A549 (cell line): ENCODE data around the gene SPIRE1. TPM values are rescaled to one million over a fixed set of nuclear protein-coding genes. Genes with fewer than 3 reads are reported as not detected.
"Not testable (repeated sequence)": the region's sequence is repeated elsewhere in the genome, so short reads cannot be mapped to it uniquely, and the experiment has no call there.

Experiments used
- ATAC-seq, 2 experiments: fragments of 200-7000 bp in 1 of 2; fragments of >200 bp in 1 of 2; cut with Nextera tagmentation in 1 of 2; cut with Tn5 transposase in 1 of 2; 3 replicates each; pipeline versions ENCODE4 v1.8.0 to v1.9.1; 2018 to 2020; ENCODE audit warnings: mild to moderate bottlenecking in 1 of 2, moderate library complexity in 1 of 2
- CTCF ChIA-PET: fragments of 300-600 bp; sonication (Branson Sonifier 250); formaldehyde crosslinking; extraction: SDS; loops from one replicate; lab custom pipeline; 2021; ENCODE audit warnings: antibody characterized with exemption, inconsistent platforms; lab: Yijun Ruan, JAX
- POLR2A ChIA-PET: fragments of 350-600 bp; formaldehyde crosslinking; extraction: SDS; loops from one replicate; lab custom pipeline; 2021; ENCODE audit warnings: antibody characterized with exemption, inconsistent platforms; lab: Yijun Ruan, JAX
- DNase-seq, 2 experiments: peaks; one replicate each; pipeline versions ENCODE4 v3.0.0 to v3.0.0-alpha.2; 2011 to 2016; ENCODE audit warnings: low read depth in 1 of 2, low spot score in 1 of 2
- FAIRE-seq: peaks from 2 replicates; lab custom pipeline; 2011; peaks lifted over from hg19 to GRCh38; lab: Jason Lieb, UNC
- H3K27ac ChIP-seq, 2 experiments: fragments of >200 bp; sonication (Bioruptor Twin); formaldehyde crosslinking; 3 replicates each; pipeline ENCODE4 v1.5.1; 2016 to 2017
- H3K4me1 ChIP-seq: fragments of >200 bp; sonication (Bioruptor Twin); formaldehyde crosslinking; 3 replicates; pipeline ENCODE4 v1.6.1; 2016
- H3K4me2 ChIP-seq: fragments of >200 bp; sonication (Bioruptor Twin); formaldehyde crosslinking; 3 replicates; pipeline ENCODE4 v1.6.1; 2016
- H3K4me3 ChIP-seq: fragments of >200 bp; sonication (Bioruptor Twin); formaldehyde crosslinking; 3 replicates; pipeline ENCODE4 v1.5.1; 2016
- H3K9me3 ChIP-seq: fragments of >200 bp; sonication (Bioruptor Twin); formaldehyde crosslinking; 3 replicates; pipeline ENCODE4 v1.6.1; 2016
- CBX2 ChIP-seq: fragments of 200-600 bp; sonication (generic); IDR thresholded peaks from 2 replicates; pipeline ENCODE4 v1.6.1; 2016; ENCODE audit warnings: low read depth, mild to moderate bottlenecking, borderline replicate concordance
- CBX8 ChIP-seq: fragments of 200-600 bp; sonication (generic); IDR thresholded peaks from 2 replicates; pipeline ENCODE4 v1.6.1; 2016
- ELK1 ChIP-seq: fragments of 150-350 bp; IDR thresholded peaks from 2 replicates; pipeline ENCODE4 v1.6.1; 2014; ENCODE audit warnings: low read depth, mild to moderate bottlenecking, low read length
- EP300 ChIP-seq, 2 experiments: fragments of >200 bp; sonication (Bioruptor Twin); formaldehyde crosslinking; IDR thresholded peaks; 2 replicates in 1 of 2; 3 replicates in 1 of 2; pipeline ENCODE4 v1.6.1; 2016 to 2017
- ESRRA ChIP-seq: fragments of 150-350 bp; IDR thresholded peaks from 2 replicates; pipeline ENCODE4 v1.6.1; 2014; ENCODE audit warnings: mild to moderate bottlenecking, low read length, borderline replicate concordance
- GATA3 ChIP-seq: IDR thresholded peaks from 2 replicates; pipeline ENCODE4 v1.6.1; 2012; ENCODE audit warnings: borderline replicate concordance
- HEYL ChIP-seq: fragments of 250-450 bp; sonication (Bioruptor Pico); IDR thresholded peaks from 2 replicates; pipeline ENCODE4 v1.8.0; 2021; ENCODE audit warnings: mild to moderate bottlenecking, moderate library complexity
- HOXB5 ChIP-seq: fragments of 250-450 bp; sonication (Bioruptor Pico); IDR thresholded peaks from 2 replicates; pipeline ENCODE4 v1.5.0; 2020; ENCODE audit warnings: mild to moderate bottlenecking, moderate library complexity
- JUNB ChIP-seq: fragments of >200 bp; sonication (Bioruptor Twin); formaldehyde crosslinking; IDR thresholded peaks from 2 replicates; pipeline ENCODE4 v1.6.1; 2016
- KDM5A ChIP-seq: fragments of 200-600 bp; sonication (generic); IDR thresholded peaks from 2 replicates; pipeline ENCODE4 v1.6.1; 2016; ENCODE audit warnings: antibody characterized with exemption, mild to moderate bottlenecking
- MYC ChIP-seq: IDR thresholded peaks from 2 replicates; pipeline ENCODE4 v1.6.1; 2012; ENCODE audit warnings: mild to moderate bottlenecking, inconsistent platforms, low read length, improper control_type of control experiment, borderline replicate concordance
- NR3C1 ChIP-seq: fragments of >200 bp; sonication (Bioruptor Twin); formaldehyde crosslinking; IDR thresholded peaks from 3 replicates; pipeline ENCODE4 v1.6.1; 2017
- POLR2A ChIP-seq: IDR thresholded peaks from 2 replicates; pipeline ENCODE4 v1.6.1; 2012; ENCODE audit warnings: mild to moderate bottlenecking, low read length
- RFX5 ChIP-seq: fragments of 450-650 bp; IDR thresholded peaks from 2 replicates; pipeline ENCODE4 v1.7.1; 2014; ENCODE audit warnings: antibody characterized with exemption, mild to moderate bottlenecking, moderate library complexity
- SREBF2 ChIP-seq: fragments of 450-650 bp; IDR thresholded peaks from 2 replicates; pipeline ENCODE4 v1.6.1; 2014; ENCODE audit warnings: mild to moderate bottlenecking, moderate library complexity
- TFCP2L1 ChIP-seq: fragments of 250-450 bp; sonication (Bioruptor Pico); IDR thresholded peaks from 2 replicates; pipeline ENCODE4 v1.5.0; 2021; ENCODE audit warnings: mild to moderate bottlenecking
- USF2 ChIP-seq: fragments of 450-650 bp; IDR thresholded peaks from 2 replicates; pipeline ENCODE4 v1.6.1; 2014; ENCODE audit warnings: antibody characterized with exemption
- WGBS: methylation state at CpG from one replicate; pipeline ENCODE4 v1.1.6; 2017; ENCODE audit errors: missing lambda C conversion rate; 5-methylcytosine and 5-hydroxymethylcytosine counted together
- polyA plus RNA-seq, 4 experiments: library from polyadenylated mRNA; depleted of rRNA in 3 of 4; stranded (reverse); fragments of >200 nt; fragmentation: RNase III in 1 of 4; extraction: RNeasy Plus Mini Kit Qiagen cat#74134 plus additional on column Dnase treatment in 1 of 4; gene quantifications; 2 replicates in 3 of 4; 3 replicates in 1 of 4; pipeline ENCODE4 v1.2.3, GENCODE V29; 2011 to 2017
- TF ChIP-seq, protein P1 (sequence below): fragments of 200-600 bp; sonication (generic); IDR thresholded peaks from 2 replicates; pipeline ENCODE4 v1.6.1; 2016; ENCODE audit warnings: antibody characterized with exemption, mild to moderate bottlenecking, moderate library complexity
- TF ChIP-seq, protein P2 (sequence below): fragments of >200 bp; sonication (Bioruptor Twin); formaldehyde crosslinking; IDR thresholded peaks from 3 replicates; pipeline ENCODE4 v1.6.1; 2016
- TF ChIP-seq, protein P3 (sequence below): fragments of 250-450 bp; sonication (Bioruptor Pico); IDR thresholded peaks from 2 replicates; pipeline ENCODE4 v1.5.0; 2021; ENCODE audit warnings: mild to moderate bottlenecking, moderate library complexity, borderline replicate concordance

The SPIRE1 gene
- polyA plus RNA-seq, 2 of the 4 experiments (the other 2 are of a cell fraction), result 8.3 to 29.4 TPM

GRCh38 chr18:12411456-12411855 lies 246.5 kb downstream of the SPIRE1 start:
- TF ChIP-seq NR3C1 (no peak), SREBF2 (no peak), USF2 (no peak), JUNB (no peak), CBX2 (no peak), TFCP2L1 (CRISPR knock-in tag) (no peak), EP300 (IDR thresholded peaks at IDR 0.05) (no peak), HEYL (CRISPR knock-in tag) (no peak), GATA3 (no peak), ESRRA (no peak), RFX5 (no peak), POLR2A (no peak), HOXB5 (no peak), KDM5A (no peak), MYC (no peak), ELK1 (no peak), CBX8 (no peak)
- TF ChIP-seq, protein P1, sequence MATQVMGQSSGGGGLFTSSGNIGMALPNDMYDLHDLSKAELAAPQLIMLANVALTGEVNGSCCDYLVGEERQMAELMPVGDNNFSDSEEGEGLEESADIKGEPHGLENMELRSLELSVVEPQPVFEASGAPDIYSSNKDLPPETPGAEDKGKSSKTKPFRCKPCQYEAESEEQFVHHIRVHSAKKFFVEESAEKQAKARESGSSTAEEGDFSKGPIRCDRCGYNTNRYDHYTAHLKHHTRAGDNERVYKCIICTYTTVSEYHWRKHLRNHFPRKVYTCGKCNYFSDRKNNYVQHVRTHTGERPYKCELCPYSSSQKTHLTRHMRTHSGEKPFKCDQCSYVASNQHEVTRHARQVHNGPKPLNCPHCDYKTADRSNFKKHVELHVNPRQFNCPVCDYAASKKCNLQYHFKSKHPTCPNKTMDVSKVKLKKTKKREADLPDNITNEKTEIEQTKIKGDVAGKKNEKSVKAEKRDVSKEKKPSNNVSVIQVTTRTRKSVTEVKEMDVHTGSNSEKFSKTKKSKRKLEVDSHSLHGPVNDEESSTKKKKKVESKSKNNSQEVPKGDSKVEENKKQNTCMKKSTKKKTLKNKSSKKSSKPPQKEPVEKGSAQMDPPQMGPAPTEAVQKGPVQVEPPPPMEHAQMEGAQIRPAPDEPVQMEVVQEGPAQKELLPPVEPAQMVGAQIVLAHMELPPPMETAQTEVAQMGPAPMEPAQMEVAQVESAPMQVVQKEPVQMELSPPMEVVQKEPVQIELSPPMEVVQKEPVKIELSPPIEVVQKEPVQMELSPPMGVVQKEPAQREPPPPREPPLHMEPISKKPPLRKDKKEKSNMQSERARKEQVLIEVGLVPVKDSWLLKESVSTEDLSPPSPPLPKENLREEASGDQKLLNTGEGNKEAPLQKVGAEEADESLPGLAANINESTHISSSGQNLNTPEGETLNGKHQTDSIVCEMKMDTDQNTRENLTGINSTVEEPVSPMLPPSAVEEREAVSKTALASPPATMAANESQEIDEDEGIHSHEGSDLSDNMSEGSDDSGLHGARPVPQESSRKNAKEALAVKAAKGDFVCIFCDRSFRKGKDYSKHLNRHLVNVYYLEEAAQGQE, result no peak
- TF ChIP-seq, protein P2, sequence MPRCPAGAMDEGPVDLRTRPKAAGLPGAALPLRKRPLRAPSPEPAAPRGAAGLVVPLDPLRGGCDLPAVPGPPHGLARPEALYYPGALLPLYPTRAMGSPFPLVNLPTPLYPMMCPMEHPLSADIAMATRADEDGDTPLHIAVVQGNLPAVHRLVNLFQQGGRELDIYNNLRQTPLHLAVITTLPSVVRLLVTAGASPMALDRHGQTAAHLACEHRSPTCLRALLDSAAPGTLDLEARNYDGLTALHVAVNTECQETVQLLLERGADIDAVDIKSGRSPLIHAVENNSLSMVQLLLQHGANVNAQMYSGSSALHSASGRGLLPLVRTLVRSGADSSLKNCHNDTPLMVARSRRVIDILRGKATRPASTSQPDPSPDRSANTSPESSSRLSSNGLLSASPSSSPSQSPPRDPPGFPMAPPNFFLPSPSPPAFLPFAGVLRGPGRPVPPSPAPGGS, result no peak
- TF ChIP-seq, protein P3, sequence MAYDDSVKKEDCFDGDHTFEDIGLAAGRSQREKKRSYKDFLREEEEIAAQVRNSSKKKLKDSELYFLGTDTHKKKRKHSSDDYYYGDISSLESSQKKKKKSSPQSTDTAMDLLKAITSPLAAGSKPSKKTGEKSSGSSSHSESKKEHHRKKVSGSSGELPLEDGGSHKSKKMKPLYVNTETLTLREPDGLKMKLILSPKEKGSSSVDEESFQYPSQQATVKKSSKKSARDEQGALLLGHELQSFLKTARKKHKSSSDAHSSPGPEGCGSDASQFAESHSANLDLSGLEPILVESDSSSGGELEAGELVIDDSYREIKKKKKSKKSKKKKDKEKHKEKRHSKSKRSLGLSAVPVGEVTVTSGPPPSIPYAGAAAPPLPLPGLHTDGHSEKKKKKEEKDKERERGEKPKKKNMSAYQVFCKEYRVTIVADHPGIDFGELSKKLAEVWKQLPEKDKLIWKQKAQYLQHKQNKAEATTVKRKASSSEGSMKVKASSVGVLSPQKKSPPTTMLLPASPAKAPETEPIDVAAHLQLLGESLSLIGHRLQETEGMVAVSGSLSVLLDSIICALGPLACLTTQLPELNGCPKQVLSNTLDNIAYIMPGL (CRISPR knock-in tag), result no peak
- POLR2A ChIA-PET, result no interaction called here
- CTCF ChIA-PET, result interaction anchor here (2.0 kb wide), 1 partner anchor 12 kb away, joined by 8 read pairs; no protein-coding TSS in a partner anchor
- no peaks in the 10 kb centered on the region for H3K9me3 ChIP-seq
- WGBS, result 90% methylated on average over 3 of the region's 3 CpGs
- ATAC-seq (no peak), FAIRE-seq (no peak), DNase-seq (no peak)
- no peak overlapping the region for H3K4me3 ChIP-seq
- H3K4me1 ChIP-seq, result peaks cover 14% of the 10 kb centered on the region
- no peak overlapping the region for H3K4me2 ChIP-seq
- H3K27ac ChIP-seq, result no peak overlapping the region

GRCh38 chr18:12410747-12411146 lies 247.2 kb downstream of the SPIRE1 start:
- H3K4me2 ChIP-seq, result 0 out of 3 replicates have a peak overlapping the region, but pooled peaks have one; percentile 19
- H3K9me3 ChIP-seq, CTCF ChIA-PET: not testable (repeated sequence)

More at GRCh38 chr18:12410747-12411146, 247.2 kb downstream of the SPIRE1 start:
- 74% methylated on average over 9 of the region's 9 CpGs for WGBS
- peaks cover 14% of the 10 kb centered on the region for H3K4me1 ChIP-seq
- H3K4me3 ChIP-seq, FAIRE-seq, ATAC-seq, POLR2A ChIA-PET, H3K27ac ChIP-seq, DNase-seq: not testable (repeated sequence)
